GM19438 (cell line): ENCODE results near the gene RPS6KA5.
"Not testable (repeated sequence)": the region's sequence is repeated elsewhere in the genome, so short reads cannot be mapped to it uniquely, and the experiment has no call there.

Experiments used
- ATAC-seq: cut with Tn5 transposase; IDR thresholded peaks from one replicate; pipeline ENCODE4 v1.9.1; 2021; ENCODE audit warnings: low read depth; ENCODE audit not compliant: unreplicated experiment

The RPS6KA5 gene

DNA sequence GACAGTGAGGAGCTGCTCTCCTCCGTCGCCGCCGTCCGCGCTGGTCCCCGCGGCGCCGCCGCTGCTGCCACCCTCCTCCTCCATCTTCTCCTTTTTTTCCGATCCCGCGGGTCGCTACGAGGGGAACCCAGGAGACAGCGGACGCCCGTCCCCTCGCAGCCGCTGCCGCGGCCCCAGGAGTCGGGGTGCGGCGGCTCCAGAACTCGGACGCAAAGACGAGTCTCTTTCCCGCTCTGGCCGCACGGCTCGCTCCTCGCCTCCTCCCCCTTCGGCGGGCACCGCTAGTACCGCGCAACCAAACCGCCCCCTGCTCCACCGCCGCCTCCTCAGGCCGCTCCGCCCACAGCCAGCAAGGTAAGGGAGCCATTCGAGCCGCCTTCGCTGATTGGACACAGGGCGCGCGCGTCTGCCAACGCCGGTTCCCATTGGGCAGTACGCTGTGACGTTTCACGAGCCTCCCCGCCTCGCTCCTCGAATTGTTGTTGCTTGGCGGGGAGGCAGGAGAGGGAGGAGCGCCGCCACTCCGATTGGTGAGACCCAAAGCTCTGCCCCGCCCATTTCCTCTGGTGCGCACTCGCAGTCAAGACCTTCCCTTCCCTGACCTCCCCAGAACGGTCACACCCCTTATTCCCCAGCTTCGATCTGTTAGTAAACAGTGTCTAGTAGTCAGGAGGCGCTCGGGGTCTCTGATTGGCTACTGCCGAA, at the start of gene RPS6KA5:
Gene RPS6KA5, minus strand, starts transcription at position 291 of the 705 bp plus-strand sequence. Its CDS starts 207 bp downstream, at position 84.
- ATAC-seq = peak; percentile 85

GRCh38 chr14:91108941-91109611, 48.6 kb upstream of the RPS6KA5 start:
- ATAC-seq = no peak

DNA sequence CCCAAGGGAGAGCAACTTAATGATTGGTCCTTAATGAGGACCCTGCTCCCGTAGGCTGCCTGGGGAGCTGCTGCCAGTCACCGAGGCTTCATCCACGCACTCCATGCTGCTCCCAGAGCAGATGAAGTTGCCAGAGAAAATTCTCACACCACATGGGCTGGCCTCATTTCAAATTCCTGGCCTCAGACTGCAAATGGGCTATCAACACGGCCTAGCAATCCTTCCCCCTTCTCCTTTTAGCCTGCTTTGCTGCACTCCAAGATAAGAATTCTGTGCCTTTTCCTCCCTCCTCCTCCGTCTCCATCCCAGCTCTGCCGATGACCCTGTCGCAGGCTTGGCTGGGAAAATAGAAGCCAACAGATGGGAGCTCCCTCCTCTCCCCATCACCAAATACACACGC, 42.7 kb upstream of the RPS6KA5 start:
- no peak for ATAC-seq

GRCh38 chr14:91100102-91100501, 39.7 kb upstream of the RPS6KA5 start:
- ATAC-seq = no peak

DNA sequence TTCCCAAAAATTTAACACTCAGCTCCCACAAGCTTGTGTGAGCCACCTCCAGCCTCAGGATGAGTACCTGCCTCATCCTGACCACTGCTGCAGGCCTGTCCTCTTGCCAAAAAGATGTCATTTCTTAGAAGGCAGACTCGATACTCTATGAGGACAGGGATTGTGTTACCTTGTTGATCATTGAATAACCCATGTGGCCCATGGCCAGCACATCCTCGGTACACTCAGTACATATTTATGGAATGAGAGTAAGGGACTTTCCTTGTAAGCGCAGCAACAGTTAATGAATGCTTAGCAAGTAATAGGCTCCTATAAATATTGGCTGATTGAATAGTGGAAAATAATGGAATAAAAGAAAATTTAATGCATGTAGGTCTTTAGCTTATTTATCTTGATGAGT, 38.1 kb upstream of the RPS6KA5 start:
- ATAC-seq = no peak

DNA sequence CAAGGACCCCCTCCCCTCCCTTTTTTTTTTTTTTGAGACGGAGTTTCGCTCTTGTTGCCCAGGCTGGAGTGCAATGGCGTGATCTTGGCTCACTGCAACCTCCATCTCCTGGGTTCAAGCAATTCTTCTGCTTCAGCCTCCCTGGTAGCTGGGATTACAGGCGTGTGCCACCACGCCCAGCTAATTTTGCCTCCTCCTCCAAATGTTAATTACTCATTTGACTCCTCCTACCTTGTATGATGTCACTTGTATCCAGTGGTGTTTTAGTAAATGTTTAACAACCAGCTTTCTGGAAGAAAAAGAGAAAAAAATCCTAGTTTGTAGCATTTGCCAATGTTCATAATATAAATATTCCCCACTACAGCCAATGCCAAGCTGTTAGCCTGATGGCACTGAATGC, 37.2 kb upstream of the RPS6KA5 start:
- not testable (repeated sequence) for ATAC-seq

GRCh38 chr14:91095178-91095577, 34.7 kb upstream of the RPS6KA5 start:
- no peak for ATAC-seq

- no peak for ATAC-seq
Measured at GRCh38 chr14:91094772-91095171, 34.3 kb upstream of the RPS6KA5 start.

- not testable (repeated sequence) for ATAC-seq
Measured at GRCh38 chr14:91093743-91094472, 33.5 kb upstream of the RPS6KA5 start.

DNA sequence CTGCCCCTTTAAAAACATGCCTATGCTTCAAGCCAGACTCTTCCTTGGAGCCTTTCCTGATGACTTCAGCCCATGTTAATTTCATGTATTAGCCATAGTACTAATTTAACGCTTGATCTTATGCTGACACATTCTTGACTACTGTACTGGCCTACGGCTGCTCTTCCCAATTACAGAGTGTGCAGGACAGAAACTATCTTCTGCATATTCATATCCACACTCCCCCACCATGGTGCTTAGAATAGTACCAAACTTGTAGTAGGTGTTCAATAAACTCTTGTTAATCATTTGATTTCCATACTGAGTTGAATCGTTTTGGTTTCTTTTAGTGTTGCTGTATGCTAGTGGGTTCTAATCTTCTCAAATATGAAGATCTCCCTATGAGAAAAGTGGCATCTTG, 31.6 kb upstream of the RPS6KA5 start:
- no peak for ATAC-seq

DNA sequence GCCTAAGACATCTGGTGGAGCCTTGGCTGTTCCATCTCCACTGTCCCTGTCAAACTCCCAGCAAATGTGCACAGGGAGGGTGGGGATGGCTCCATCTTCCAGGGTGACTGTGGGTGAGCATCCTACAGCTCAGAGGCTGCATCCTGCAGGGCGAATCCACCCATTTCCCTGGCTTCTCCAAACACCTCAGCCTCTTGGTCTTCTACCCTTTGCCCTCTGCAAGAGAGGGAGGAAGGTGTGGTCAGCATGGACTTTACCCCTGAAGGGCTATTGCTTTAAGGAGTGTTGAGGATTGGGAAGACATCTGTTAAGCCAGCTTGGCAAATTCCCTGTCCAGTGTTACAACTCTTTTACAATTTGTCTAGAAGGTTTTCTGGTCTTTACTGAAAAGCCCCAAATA, 30.3 kb upstream of the RPS6KA5 start:
- no peak for ATAC-seq

DNA sequence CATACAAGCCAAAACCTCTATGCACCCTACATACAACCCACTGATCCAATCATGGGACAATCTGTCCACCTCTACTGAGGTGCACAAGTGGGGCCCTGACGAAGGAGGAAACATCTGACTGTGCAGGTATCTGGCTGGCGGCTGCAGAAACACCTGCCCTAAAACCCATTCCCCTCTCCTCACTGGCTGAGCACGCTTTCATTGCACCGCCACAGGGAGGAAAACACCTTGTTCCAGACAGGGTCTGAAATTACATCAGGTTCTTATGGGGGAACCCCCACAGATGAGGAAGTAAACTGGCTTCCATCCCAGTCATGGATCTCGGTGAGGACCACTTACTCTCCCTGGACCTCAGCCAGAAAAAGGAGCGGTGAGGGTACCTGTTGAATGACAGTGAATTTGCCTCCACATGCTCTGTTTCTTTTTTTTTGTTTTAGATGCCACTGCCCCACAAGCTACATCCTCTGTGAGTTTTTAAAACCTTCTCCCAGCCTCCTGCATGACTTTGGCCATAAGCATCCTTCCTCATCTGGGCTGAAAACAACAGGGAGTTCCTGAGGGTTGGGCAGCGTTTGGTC, 29.6 kb upstream of the RPS6KA5 start:
- no peak for ATAC-seq

DNA sequence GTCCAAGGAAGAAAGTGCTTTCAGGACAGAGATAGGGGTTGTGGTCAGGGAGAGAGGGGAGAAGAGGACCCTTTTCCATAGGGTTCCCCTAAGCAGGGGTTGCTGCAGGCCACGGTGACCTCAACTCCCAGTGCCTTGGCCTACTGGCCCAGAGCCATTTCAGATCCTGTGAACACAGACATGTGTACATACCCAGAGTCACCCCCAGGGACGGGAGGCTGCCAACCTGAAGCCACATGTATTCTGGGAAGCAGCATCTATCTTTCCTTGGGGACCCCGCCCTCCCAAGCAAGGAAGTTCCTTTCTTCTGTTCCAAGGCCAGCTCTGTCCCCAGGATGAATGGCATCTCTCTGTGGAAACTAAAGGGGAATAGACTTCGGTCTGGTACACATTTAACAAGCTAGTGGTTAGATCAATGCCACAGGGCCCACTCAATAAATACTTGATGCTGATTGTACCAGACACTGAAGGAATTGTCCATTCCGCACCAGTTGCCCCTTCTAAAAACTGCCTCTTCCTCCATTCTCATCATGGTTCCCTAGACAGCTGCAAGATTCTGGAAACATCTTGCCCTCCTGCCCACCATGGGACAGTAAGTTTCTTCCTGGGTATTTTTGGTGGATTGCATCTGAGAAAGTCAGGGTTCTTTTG, 28.3 kb upstream of the RPS6KA5 start:
- no peak for ATAC-seq

GRCh38 chr14:91087470-91087869, 27.0 kb upstream of the RPS6KA5 start:
- ATAC-seq = not testable (repeated sequence)

DNA sequence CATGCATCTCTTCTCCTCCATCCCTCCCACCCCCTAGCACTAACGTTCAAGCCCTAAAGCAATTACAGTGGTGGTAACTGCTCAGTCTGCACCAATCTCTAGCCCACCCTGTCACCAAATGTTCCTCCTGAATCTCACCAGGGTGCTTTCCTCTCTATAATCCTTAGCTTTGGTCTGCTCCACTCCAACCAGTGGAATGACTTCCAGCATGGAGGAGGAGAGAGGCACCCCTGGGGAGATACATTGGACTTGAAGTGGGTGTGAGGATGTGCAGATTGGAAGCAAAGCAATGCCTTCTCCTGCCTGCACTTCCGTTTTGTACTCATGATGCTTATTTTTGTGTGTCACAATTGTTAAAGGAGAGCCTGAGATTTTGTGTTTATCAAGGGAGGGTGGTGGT, 24.1 kb upstream of the RPS6KA5 start:
- ATAC-seq = no peak

DNA sequence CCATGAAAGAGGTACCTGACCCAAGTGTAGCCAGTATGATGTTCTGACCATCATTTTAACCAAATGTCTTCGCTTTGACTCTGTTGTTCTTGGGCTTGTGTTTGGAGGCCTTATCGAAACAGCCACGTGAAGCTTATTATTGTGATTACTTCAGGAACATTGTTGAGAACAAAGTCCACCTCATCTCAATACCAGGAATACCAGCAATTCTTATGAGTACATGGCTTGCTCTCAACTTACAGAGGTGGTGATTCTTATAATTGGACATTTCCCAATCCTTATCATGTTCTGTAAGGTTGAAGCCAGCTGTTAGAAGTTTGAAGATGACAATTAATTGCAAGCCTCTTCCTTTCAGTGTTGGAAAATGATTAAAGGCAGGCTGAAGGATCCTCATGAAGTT, 21.8 kb upstream of the RPS6KA5 start:
- ATAC-seq = no peak

DNA sequence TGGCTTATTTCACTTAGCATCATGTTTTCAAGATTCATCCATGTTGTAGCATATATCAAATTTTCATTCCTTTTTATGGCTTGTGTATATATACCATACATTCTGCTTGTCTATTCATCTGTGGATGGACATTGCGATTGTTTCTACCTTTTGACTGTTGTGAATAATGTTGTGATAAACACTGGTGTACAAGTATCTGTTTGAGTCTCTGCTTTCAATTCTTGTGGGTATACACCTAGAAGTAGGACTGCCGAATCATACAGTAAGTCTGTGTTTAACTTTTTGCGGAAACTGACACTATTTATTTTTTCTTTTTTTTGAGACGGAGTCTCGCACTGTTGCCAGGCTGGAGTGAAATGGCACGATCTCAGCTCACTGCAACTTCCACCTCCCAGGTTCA, 19.6 kb upstream of the RPS6KA5 start:
- no peak for ATAC-seq

- ATAC-seq = peak; percentile 80
Measured at GRCh38 chr14:91078095-91078737, 17.8 kb upstream of the RPS6KA5 start.

GRCh38 chr14:91075553-91075952, 15.1 kb upstream of the RPS6KA5 start:
- ATAC-seq = no peak

- ATAC-seq = no peak
Measured at GRCh38 chr14:91070572-91070971, 10.1 kb upstream of the RPS6KA5 start.
